HEK293 (cell line): Measurements from ENCODE around the gene MAML1.

Source experiments
- CTCF ChIA-PET: fragments of 350-600 bp; formaldehyde crosslinking; extraction: SDS; loops from one replicate; lab custom pipeline; 2021; ENCODE audit warnings: antibody characterized with exemption; lab: Yijun Ruan, JAX
- POLR2A ChIA-PET: fragments of 300-600 bp; formaldehyde crosslinking; extraction: SDS; loops from one replicate; lab custom pipeline; 2020; ENCODE audit warnings: antibody characterized with exemption, inconsistent platforms; lab: Yijun Ruan, JAX
- H3K27ac ChIP-seq: fragments of 200-500 bp; sonication (Bioruptor generic); 2 replicates; pipeline ENCODE4 v1.5.1; 2014; ENCODE audit warnings: low read depth, low read length, control low read depth, inconsistent platforms; ENCODE audit errors: extremely low read depth
- H3K36me3 ChIP-seq, 2 experiments: fragments of 200-500 bp in 1 of 2; sonication (Bioruptor generic) in 1 of 2; 1 replicate in 1 of 2; 2 replicates in 1 of 2; pipeline ENCODE4 v1.5.1; 2014 to 2017; ENCODE audit warnings: inconsistent platforms in 2 of 2, low read length in 2 of 2; ENCODE audit not compliant: control insufficient read depth in 2 of 2, insufficient read depth in 1 of 2
- H3K4me1 ChIP-seq: fragments of 200-500 bp; sonication (Bioruptor generic); 2 replicates; pipeline ENCODE4 v1.5.1; 2014; ENCODE audit warnings: mild to moderate bottlenecking, low read length, inconsistent platforms; ENCODE audit not compliant: control insufficient read depth, insufficient read depth
- H3K4me3 ChIP-seq: 2 replicates; pipeline ENCODE4 v1.5.1; 2011; ENCODE audit warnings: low read depth, mild to moderate bottlenecking, control low read depth, low read length, moderate library complexity
- H3K9me3 ChIP-seq: fragments of 200-500 bp; sonication (Bioruptor generic); 2 replicates; pipeline ENCODE4 v1.5.1; 2014; ENCODE audit warnings: low read depth, low read length, inconsistent platforms; ENCODE audit not compliant: control insufficient read depth, insufficient read depth
- GLI4 ChIP-seq: fragments of 450-650 bp; formaldehyde crosslinking; IDR thresholded peaks from 2 replicates; pipeline ENCODE4 v1.5.1; 2016; ENCODE audit warnings: missing biosample characterization, missing genetic modification characterization
- GLIS1 ChIP-seq: fragments of 450-650 bp; formaldehyde crosslinking; IDR thresholded peaks from 2 replicates; pipeline ENCODE4 v1.5.1; 2016; ENCODE audit warnings: missing biosample characterization, missing genetic modification characterization
- GLIS2 ChIP-seq: fragments of 450-650 bp; formaldehyde crosslinking; IDR thresholded peaks from 2 replicates; pipeline ENCODE4 v1.5.1; 2016; ENCODE audit warnings: missing biosample characterization, missing genetic modification characterization
- HOXD13 ChIP-seq: sonication (generic); formaldehyde crosslinking; IDR thresholded peaks from 2 replicates; pipeline ENCODE4 v1.8.0; 2022; ENCODE audit warnings: missing genetic modification reagents, borderline replicate concordance
- KLF7 ChIP-seq: fragments of 450-650 bp; formaldehyde crosslinking; IDR thresholded peaks from 2 replicates; pipeline ENCODE4 v1.5.1; 2016; ENCODE audit warnings: missing biosample characterization, missing genetic modification characterization, borderline replicate concordance
- PRDM10 ChIP-seq: fragments of 450-650 bp; formaldehyde crosslinking; IDR thresholded peaks from 2 replicates; pipeline ENCODE4 v1.5.1; 2016; ENCODE audit warnings: missing biosample characterization, missing genetic modification characterization
- SP2 ChIP-seq: fragments of 450-650 bp; formaldehyde crosslinking; IDR thresholded peaks from 2 replicates; pipeline ENCODE4 v1.5.1; 2016; ENCODE audit warnings: missing biosample characterization, missing genetic modification characterization
- ZBTB48 ChIP-seq: fragments of 450-650 bp; formaldehyde crosslinking; IDR thresholded peaks from 2 replicates; pipeline ENCODE4 v1.5.1; 2016; ENCODE audit warnings: missing biosample characterization, missing genetic modification characterization
- ZBTB7A ChIP-seq: fragments of 450-650 bp; formaldehyde crosslinking; IDR thresholded peaks from 2 replicates; pipeline ENCODE4 v1.5.1; 2016; ENCODE audit warnings: low read depth, missing biosample characterization, missing genetic modification characterization
- ZFHX2 ChIP-seq: fragments of 450-650 bp; formaldehyde crosslinking; conservative IDR thresholded peaks from 2 replicates; pipeline ENCODE4 v1.5.1; 2016; ENCODE audit warnings: missing biosample characterization, missing genetic modification characterization
- ZFP69B ChIP-seq: fragments of 450-650 bp; formaldehyde crosslinking; IDR thresholded peaks from 2 replicates; pipeline ENCODE4 v1.5.1; 2016; ENCODE audit warnings: missing biosample characterization, missing genetic modification characterization
- ZIC2 ChIP-seq: fragments of 450-650 bp; formaldehyde crosslinking; IDR thresholded peaks from 2 replicates; pipeline ENCODE4 v1.5.1; 2016; ENCODE audit warnings: missing biosample characterization, missing genetic modification characterization
- ZNF121 ChIP-seq: fragments of 450-650 bp; formaldehyde crosslinking; IDR thresholded peaks from 2 replicates; pipeline ENCODE4 v1.5.1; 2016; ENCODE audit warnings: missing biosample characterization, missing genetic modification characterization
- ZNF146 ChIP-seq: fragments of 450-650 bp; formaldehyde crosslinking; IDR thresholded peaks from 2 replicates; pipeline ENCODE4 v1.5.1; 2016; ENCODE audit warnings: missing biosample characterization, missing genetic modification characterization
- ZNF202 ChIP-seq: fragments of 450-650 bp; formaldehyde crosslinking; IDR thresholded peaks from 2 replicates; pipeline ENCODE4 v1.5.1; 2016; ENCODE audit warnings: missing biosample characterization, missing genetic modification characterization, borderline replicate concordance
- ZNF362 ChIP-seq: fragments of 450-650 bp; formaldehyde crosslinking; IDR thresholded peaks from 2 replicates; pipeline ENCODE4 v1.5.1; 2016; ENCODE audit warnings: missing biosample characterization, missing genetic modification characterization
- ZNF416 ChIP-seq: fragments of 450-650 bp; formaldehyde crosslinking; IDR thresholded peaks from 2 replicates; pipeline ENCODE4 v1.5.1; 2016; ENCODE audit warnings: missing biosample characterization, missing genetic modification characterization
- ZNF488 ChIP-seq: fragments of 450-650 bp; formaldehyde crosslinking; IDR thresholded peaks from 2 replicates; pipeline ENCODE4 v1.5.1; 2016; ENCODE audit warnings: missing biosample characterization, missing genetic modification characterization
- ZNF518A ChIP-seq: fragments of 450-650 bp; formaldehyde crosslinking; conservative IDR thresholded peaks from 2 replicates; pipeline ENCODE4 v1.5.1; 2016; ENCODE audit warnings: low read depth, missing biosample characterization, missing genetic modification characterization
- ZNF580 ChIP-seq: fragments of 450-650 bp; formaldehyde crosslinking; IDR thresholded peaks from 2 replicates; pipeline ENCODE4 v1.5.1; 2016; ENCODE audit warnings: missing biosample characterization, missing genetic modification characterization
- ZNF600 ChIP-seq: fragments of 450-650 bp; formaldehyde crosslinking; IDR thresholded peaks from 2 replicates; pipeline ENCODE4 v1.5.1; 2016; ENCODE audit warnings: missing biosample characterization, missing genetic modification characterization
- ZNF610 ChIP-seq: fragments of 450-650 bp; formaldehyde crosslinking; IDR thresholded peaks from 2 replicates; pipeline ENCODE4 v1.5.1; 2016; ENCODE audit warnings: missing biosample characterization, missing genetic modification characterization, borderline replicate concordance
- ZNF670 ChIP-seq: fragments of 450-650 bp; formaldehyde crosslinking; IDR thresholded peaks from 2 replicates; pipeline ENCODE4 v1.5.1; 2016; ENCODE audit warnings: missing biosample characterization, missing genetic modification characterization, low read depth

MAML1 gene

GRCh38 chr5:179794575-179794974, 62.0 kb downstream of the MAML1 start:
- peaks cover 0 to 29% of the 10 kb centered on the region in 2 experiments; a peak in 1 of 3 replicates for H3K36me3 ChIP-seq
- H3K9me3 ChIP-seq: no peaks in the 10 kb centered on the region
- H3K4me3 ChIP-seq: no peak overlapping the region
- no peak overlapping the region; the same call in 1 of the 2 replicates for H3K27ac ChIP-seq
- ChIA-PET POLR2A (interaction anchor here (0.6 to 2.3 kb wide), 5 partner anchors 17 to 171 kb away, joined by 3 to 15 read pairs (median 4); partner anchors contain the start of genes HNRNPH1, MAML1 and SQSTM1), CTCF (interaction anchor here (0.6 to 2.1 kb wide), 2 partner anchors 9 to 31 kb away, joined by 3 to 14 read pairs; no protein-coding TSS in a partner anchor)
- TF ChIP-seq ZNF362 (tag by site-specific recombination) (no peak), ZNF670 (no peak), ZNF146 (tag by site-specific recombination) (no peak), ZNF518A (tag by site-specific recombination) (no peak), ZNF580 (tag by site-specific recombination) (no peak), ZNF600 (no peak), HOXD13 (no peak)
- no peaks in the 10 kb centered on the region for H3K4me1 ChIP-seq

- H3K27ac ChIP-seq: peak overlapping the region; percentile 85
- H3K4me1 ChIP-seq: no peaks in the 10 kb centered on the region
- TF ChIP-seq ZNF610 (no peak), ZBTB48 (peak; percentile 82), ZNF416 (tag by site-specific recombination) (no peak), PRDM10 (tag by site-specific recombination) (peak; percentile 28; the same call in 1 of the 2 replicates), SP2 (peak; percentile 74), ZNF488 (tag by site-specific recombination) (no peak), ZNF121 (tag by site-specific recombination) (peak; percentile 90; the same call in 1 of the 2 replicates), KLF7 (no peak), ZBTB7A (tag by site-specific recombination) (no peak), GLIS2 (tag by site-specific recombination) (0 out of 2 replicates have a peak, but pooled peaks have one; percentile 54), ZNF202 (tag by site-specific recombination) (no peak), GLIS1 (tag by site-specific recombination) (0 out of 2 replicates have a peak, but pooled peaks have one; percentile 14), ZFP69B (tag by site-specific recombination) (no peak), ZIC2 (tag by site-specific recombination) (peak; percentile 61), GLI4 (tag by site-specific recombination) (no peak), ZFHX2 (tag by site-specific recombination) (peak; percentile 74)
Observed at GRCh38 chr5:179795049-179795862, 62.6 kb downstream of the MAML1 start.

More at GRCh38 chr5:179795049-179795862, 62.6 kb downstream of the MAML1 start:
- Histone ChIP-seq H3K4me3 (peak overlapping the region; percentile 65), H3K36me3 (peaks cover 0 to 36% of the 10 kb centered on the region in 2 experiments; a peak in 1 of 3 replicates), H3K9me3 (no peaks in the 10 kb centered on the region)
- ChIA-PET POLR2A (interaction anchor here (0.6 to 2.3 kb wide), 6 partner anchors 16 to 172 kb away, joined by 3 to 15 read pairs (median 5); partner anchors contain the start of genes HNRNPH1, MAML1 and SQSTM1), CTCF (interaction anchor here (0.5 to 2.1 kb wide), 7 partner anchors 13 to 394 kb away, joined by 3 to 14 read pairs (median 3); no protein-coding TSS in a partner anchor)
